Suprapubic skin (tissue), 4 donors: Measurements from ENCODE around the gene STPG4. TPM values are rescaled to one million over a fixed set of nuclear protein-coding genes. Genes with fewer than 3 reads are reported as not detected.
A peak's percentile ranks its signal among the peaks of the same experiment; 100 is the strongest.

Experiments
- DNase-seq, 2 donors: peaks; one replicate each; pipeline ENCODE4 v3.0.0-alpha.2; 2019; ENCODE audit warnings: low spot score in 2 of 2
- H3K27ac ChIP-seq: fragments of 200-600 bp; sonication (generic); one replicate; pipeline ENCODE4 v1.5.1; 2019
- H3K27me3 ChIP-seq: fragments of 200-600 bp; sonication (generic); one replicate; pipeline ENCODE4 v1.5.1; 2019
- H3K36me3 ChIP-seq: fragments of 200-600 bp; sonication (generic); one replicate; pipeline ENCODE4 v1.5.1; 2019
- H3K4me1 ChIP-seq: fragments of 200-600 bp; sonication (generic); one replicate; pipeline ENCODE4 v1.5.1; 2019
- H3K4me3 ChIP-seq: fragments of 200-600 bp; sonication (generic); one replicate; pipeline ENCODE4 v1.5.1; 2019; ENCODE audit warnings: mild to moderate bottlenecking
- H3K9me3 ChIP-seq: fragments of 200-600 bp; sonication (generic); one replicate; pipeline ENCODE4 v1.5.1; 2019
- EP300 ChIP-seq: sonication (generic); formaldehyde crosslinking; IDR thresholded peaks from one replicate; pipeline ENCODE4 v1.6.1; 2017; ENCODE audit warnings: antibody characterized with exemption
- POLR2A ChIP-seq, 2 donors: fragments of 450-650 bp; IDR thresholded peaks; one replicate each; pipeline ENCODE4 v1.6.1; 2017; ENCODE audit warnings: antibody characterized with exemption in 2 of 2, mild to moderate bottlenecking in 2 of 2, moderate library complexity in 2 of 2
- POLR2AphosphoS5 ChIP-seq, 3 donors: sonication (generic); formaldehyde crosslinking; IDR thresholded peaks; one replicate each; pipeline ENCODE4 v1.6.1; 2017; ENCODE audit warnings: antibody characterized with exemption in 3 of 3
- WGBS: methylation state at CpG from one replicate; pipeline ENCODE4 v1.1.5; 2018; 5-methylcytosine and 5-hydroxymethylcytosine counted together
- total RNA-seq, 4 donors: library from RNA; depleted of rRNA; stranded (reverse); fragments of >200 nt; gene quantifications; one replicate each; pipeline ENCODE4 v1.1.0, GENCODE V29; 2016
- TF ChIP-seq, protein P1 (sequence below), 2 donors: fragments of 200-600 bp in 1 of 2; fragments of 450-650 bp in 1 of 2; sonication (generic) in 1 of 2; IDR thresholded peaks; one replicate each; pipeline ENCODE4 v1.5.1; 2016 to 2019; ENCODE audit warnings: antibody characterized with exemption in 2 of 2, mild to moderate bottlenecking in 1 of 2, moderate library complexity in 1 of 2

Gene STPG4
- total RNA-seq, 4 donors from 2014 or later, result 0.49 to 1.4 (median 0.91) TPM; not detected in 1

DNA sequence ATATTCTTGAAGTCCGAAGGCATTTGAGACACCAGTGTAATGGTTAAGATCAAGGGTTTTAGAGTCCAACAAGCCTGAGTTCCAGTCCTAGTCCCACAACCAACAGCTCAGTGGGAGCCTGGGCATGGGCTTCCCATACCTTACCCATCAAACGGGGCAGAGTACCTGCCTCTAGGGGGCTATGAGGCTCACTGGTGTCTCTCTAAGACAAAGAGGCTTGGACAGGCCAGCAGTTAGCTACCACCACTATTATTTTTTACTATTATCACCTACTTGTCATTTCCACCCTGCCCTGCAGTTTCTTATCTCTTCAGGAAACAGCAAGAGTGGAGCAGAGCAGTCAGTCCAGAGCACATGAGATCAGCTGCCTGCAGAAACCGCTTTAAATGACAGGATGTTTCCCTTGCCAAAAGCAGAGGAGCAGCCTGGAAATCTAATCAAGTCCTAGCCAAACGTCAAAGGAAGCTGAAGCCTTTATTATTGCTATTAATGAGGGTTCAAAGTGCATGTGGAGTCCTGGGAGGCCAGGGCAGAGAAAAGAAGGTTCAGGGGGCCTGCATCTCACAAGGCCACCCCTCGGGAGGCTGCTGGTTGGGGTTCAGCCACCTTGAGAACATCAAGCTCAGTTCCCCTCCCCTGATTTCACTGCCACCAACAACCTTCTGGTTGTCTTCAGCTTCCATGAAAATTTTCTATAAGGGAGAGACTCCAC, 66.6 kb downstream of the STPG4 start:
- Histone ChIP-seq H3K27ac (no peak overlapping the region), H3K36me3 (no peaks in the 10 kb centered on the region), H3K4me3 (no peak overlapping the region), H3K27me3 (no peaks in the 10 kb centered on the region), H3K9me3 (no peaks in the 10 kb centered on the region), H3K4me1 (peaks cover 43% of the 10 kb centered on the region)
- TF ChIP-seq POLR2AphosphoS5 (IDR thresholded peaks at IDR 0.05), result no peak
- TF ChIP-seq, protein P1, sequence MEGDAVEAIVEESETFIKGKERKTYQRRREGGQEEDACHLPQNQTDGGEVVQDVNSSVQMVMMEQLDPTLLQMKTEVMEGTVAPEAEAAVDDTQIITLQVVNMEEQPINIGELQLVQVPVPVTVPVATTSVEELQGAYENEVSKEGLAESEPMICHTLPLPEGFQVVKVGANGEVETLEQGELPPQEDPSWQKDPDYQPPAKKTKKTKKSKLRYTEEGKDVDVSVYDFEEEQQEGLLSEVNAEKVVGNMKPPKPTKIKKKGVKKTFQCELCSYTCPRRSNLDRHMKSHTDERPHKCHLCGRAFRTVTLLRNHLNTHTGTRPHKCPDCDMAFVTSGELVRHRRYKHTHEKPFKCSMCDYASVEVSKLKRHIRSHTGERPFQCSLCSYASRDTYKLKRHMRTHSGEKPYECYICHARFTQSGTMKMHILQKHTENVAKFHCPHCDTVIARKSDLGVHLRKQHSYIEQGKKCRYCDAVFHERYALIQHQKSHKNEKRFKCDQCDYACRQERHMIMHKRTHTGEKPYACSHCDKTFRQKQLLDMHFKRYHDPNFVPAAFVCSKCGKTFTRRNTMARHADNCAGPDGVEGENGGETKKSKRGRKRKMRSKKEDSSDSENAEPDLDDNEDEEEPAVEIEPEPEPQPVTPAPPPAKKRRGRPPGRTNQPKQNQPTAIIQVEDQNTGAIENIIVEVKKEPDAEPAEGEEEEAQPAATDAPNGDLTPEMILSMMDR (IDR thresholded peaks at IDR 0.05), result no peak
- no peak for TF ChIP-seq EP300
- TF ChIP-seq POLR2A (IDR thresholded peaks at IDR 0.05), result no peak
- WGBS, result 65% methylated on average over 5 of the region's 5 CpGs
- no peak for DNase-seq

DNA sequence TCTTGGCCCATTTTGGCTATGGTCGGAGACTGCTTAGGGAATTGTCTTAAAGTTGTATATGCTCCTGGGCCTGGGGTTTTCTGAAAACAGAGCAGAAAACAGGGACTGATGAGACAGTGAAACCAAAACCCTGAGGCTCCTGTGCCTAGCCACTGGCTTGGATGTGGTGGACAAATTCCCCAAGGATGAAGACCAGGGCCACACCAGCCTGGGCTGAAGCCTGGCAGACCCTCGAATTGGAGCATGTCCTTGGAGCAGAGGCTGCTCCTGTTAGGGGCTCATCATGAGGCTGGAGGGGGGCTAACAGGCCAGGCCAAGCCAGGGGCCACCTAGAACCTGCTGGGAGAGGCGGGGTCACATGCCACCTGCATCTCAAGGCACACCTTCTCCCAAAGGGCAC, 68.1 kb downstream of the STPG4 start:
- Histone ChIP-seq H3K27me3 (no peaks in the 10 kb centered on the region), H3K36me3 (no peaks in the 10 kb centered on the region), H3K27ac (peak overlapping the region; percentile 75), H3K4me3 (no peak overlapping the region), H3K9me3 (no peaks in the 10 kb centered on the region), H3K4me1 (peaks cover 49% of the 10 kb centered on the region)
- 89% methylated on average over 2 of the region's 3 CpGs for WGBS
- peak in 1 of 2 donors; percentile 79 for DNase-seq
- TF ChIP-seq POLR2A (IDR thresholded peaks at IDR 0.05) (no peak), EP300 (no peak), POLR2AphosphoS5 (IDR thresholded peaks at IDR 0.05) (no peak)
- TF ChIP-seq, protein P1 (IDR thresholded peaks at IDR 0.05), result no peak

DNA sequence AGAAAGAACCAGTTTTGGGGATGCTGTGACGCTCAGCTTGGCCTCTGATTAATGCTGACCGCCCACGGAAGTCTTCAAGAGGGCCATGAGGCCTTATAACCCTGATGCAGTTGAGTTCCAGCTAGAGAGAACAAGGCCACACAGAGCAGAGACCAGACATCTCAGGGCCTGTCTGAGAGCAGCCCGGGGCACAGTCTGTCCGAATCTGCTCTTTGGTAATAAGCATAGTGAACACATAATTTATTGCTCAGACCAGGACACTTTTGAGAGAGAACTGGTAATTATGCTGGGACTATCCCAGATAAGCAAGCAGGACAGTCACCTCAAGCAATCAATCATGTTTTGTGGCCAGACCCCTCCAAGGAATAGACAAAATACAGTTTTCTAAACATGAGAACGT, 68.5 kb downstream of the STPG4 start:
- TF ChIP-seq EP300, result no peak
- no peak for TF ChIP-seq POLR2A (IDR thresholded peaks at IDR 0.05)
- TF ChIP-seq POLR2AphosphoS5 (IDR thresholded peaks at IDR 0.05), result no peak
- TF ChIP-seq, protein P1 (IDR thresholded peaks at IDR 0.05), result no peak
- no peaks in the 10 kb centered on the region for H3K27me3 ChIP-seq
- no peaks in the 10 kb centered on the region for H3K36me3 ChIP-seq
- peaks cover 49% of the 10 kb centered on the region for H3K4me1 ChIP-seq
- peak in 1 of 2 donors; percentile 57 for DNase-seq
- H3K27ac ChIP-seq, result peak overlapping the region; percentile 75
- H3K9me3 ChIP-seq, result no peaks in the 10 kb centered on the region
- 52% methylated on average over 6 of the region's 6 CpGs for WGBS
- no peak overlapping the region for H3K4me3 ChIP-seq

DNA sequence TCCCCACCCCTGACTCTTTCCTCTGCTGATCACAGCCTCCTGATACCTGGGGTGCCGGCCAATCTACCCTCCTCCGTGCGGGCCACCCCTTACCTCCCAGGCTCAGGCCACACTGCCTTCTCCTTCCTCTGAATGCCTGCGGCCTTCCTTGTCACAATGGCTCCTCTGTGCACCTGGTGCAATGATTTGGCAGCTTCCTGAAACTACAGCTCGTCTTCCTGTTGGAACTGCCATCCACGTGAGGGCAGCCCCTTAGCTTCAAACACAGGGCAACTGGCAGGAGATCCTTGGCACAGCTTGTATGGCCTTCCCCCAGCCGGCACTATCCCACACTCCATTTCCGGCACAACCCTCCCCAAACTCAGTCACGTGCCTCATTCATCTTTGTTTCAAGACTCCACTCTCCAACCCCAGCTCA, 69.0 kb downstream of the STPG4 start:
- WGBS, result 67% methylated on average over 8 of the region's 9 CpGs
- peak in 1 of 2 donors; percentile 76 for DNase-seq
- TF ChIP-seq POLR2A (IDR thresholded peaks at IDR 0.05), result no peak
- TF ChIP-seq, protein P1 (IDR thresholded peaks at IDR 0.05), result no peak
- no peak for TF ChIP-seq POLR2AphosphoS5 (IDR thresholded peaks at IDR 0.05)
- no peak for TF ChIP-seq EP300
- Histone ChIP-seq H3K9me3 (no peaks in the 10 kb centered on the region), H3K27ac (peak overlapping the region; percentile 75), H3K36me3 (no peaks in the 10 kb centered on the region), H3K4me3 (no peak overlapping the region), H3K27me3 (no peaks in the 10 kb centered on the region), H3K4me1 (peaks cover 49% of the 10 kb centered on the region)

DNA sequence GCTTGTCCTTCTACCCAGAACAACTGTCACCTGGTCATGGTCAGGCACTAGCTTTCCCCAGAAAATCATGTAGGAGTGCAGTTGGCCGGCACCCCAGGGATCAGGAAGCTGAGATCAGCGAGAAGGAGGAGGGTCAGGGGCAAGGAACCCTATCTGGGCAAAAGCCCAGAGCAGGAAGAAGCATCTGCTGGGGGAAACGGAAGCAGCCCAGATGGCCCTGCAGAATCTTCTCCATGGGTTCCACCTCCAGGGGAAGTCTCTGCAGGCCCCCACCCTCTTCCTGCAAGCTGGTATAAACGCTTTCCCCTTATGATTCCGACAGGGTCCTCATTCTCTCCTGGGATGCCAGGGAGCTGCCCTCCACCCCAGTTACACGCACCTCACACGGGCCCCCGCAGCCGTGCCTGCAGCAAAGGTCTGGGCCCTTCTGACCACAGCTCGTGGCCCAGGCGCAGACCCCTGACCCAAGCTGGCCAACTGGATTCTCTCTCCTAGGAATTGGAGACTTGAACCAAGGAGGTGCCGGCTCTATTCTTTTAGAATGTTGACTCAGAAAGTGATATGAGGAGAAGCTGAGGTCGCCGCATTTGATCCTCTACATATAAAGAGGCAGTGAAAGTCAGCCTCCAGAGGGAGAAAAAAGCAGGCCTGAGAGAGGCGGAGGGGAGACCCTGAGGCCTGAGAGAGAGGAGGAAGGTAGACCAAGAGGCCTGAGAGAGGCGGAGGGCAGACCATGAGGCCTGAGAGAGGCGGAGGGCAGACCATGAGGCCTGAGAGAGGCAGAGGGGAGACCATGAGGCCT, 71.0 kb downstream of the STPG4 start:
- Histone ChIP-seq H3K36me3 (no peaks in the 10 kb centered on the region), H3K27me3 (no peaks in the 10 kb centered on the region), H3K9me3 (no peaks in the 10 kb centered on the region), H3K27ac (no peak overlapping the region), H3K4me3 (no peak overlapping the region), H3K4me1 (peaks cover 63% of the 10 kb centered on the region)
- TF ChIP-seq, protein P1 (IDR thresholded peaks at IDR 0.05), result no peak
- TF ChIP-seq POLR2A (IDR thresholded peaks at IDR 0.05) (no peak), EP300 (no peak), POLR2AphosphoS5 (IDR thresholded peaks at IDR 0.05) (no peak)
- 74% methylated on average over 16 of the region's 17 CpGs for WGBS
- peak in 1 of 2 donors; percentile 58 for DNase-seq
